ENCODE data around the gene MARCO.
"Not testable (repeated sequence)": the region's sequence is repeated elsewhere in the genome, so short reads cannot be mapped to it uniquely, and the experiment has no call there.

Gene MARCO

DNA sequence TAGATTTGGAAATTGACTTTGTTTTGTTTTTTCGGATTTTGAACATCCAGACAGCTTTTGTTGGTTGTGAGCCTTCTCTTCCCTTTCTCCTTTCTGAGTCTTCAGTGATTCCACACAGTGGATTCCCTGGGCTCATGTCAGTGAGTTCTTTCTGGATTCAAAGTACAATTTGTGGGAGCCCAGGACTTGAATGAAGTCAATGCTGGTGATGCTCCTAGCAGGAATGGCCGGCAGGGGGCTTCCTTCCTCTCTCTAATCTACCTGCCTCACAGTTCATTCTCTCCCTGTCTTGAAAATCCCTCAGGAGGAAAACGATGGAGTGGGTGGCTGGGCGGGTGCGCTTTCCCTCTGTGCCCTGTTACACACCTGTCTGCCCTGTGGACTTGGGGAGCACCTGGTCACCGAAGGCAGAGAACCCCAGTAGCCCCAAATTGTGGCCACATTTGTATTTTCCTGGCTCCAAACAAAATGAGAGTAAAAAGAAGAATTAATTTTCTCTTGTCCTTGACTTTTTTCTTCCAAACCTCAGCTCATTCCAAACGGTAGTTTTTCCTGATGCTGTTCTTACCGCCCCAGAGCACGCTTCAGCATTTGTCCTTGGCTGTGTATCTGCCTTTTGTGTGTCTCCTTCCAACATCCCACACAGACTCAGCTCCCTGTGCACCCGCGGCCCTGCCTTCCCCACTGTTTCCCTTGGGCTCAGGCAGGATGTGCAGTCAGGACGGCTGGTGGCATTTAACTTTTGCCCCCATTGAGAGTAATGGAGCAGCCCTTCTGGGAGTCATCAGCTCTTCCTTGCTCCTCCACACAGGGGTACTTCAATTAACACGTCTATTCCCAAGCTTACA lies 86.6 kb downstream of the MARCO start:
- no peak for DNase-seq (ENCODE audit: low read depth in 2 of 2, low spot score in 1 of 2)

DNA sequence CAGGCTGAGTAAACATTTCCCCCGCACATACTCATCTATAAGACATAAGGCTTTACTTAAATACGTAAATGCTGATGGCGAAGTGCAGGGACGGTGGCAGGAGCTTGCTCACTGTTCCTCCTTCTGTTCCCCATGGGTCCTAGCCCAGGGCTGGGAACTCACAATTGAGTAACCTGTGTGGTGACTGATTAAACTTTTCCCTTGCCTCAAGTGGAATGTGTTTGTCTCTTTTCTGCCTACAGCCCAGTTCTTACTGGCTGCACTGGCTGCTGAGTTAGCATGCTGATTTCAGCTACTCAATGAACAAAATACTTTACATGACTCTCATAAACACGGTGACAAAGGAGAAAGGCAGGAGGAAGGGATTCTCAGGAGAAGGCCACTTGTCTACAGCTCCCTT lies 87.3 kb downstream of the MARCO start:
- DNase-seq (ENCODE audit: low read depth in 2 of 2, low spot score in 1 of 2): no peak

DNA sequence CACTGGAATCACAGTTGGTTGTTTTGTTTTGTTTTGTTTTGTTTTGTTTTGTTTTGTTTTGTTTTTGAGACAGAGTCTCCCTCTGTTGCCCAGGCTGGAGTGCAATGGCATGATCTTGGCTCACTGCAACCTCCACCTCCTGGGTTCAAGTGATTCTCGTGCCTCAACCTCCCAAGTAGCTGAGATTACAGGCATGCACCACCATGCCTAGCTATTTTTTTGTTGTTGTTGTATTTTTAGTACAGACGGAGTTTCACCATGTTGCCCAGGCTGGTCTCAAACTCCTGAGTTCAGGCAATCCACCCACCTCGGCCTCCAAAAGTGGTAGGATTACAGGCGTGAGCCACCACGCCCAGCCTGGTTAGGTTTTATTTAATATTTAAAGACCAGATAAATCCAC lies 95.9 kb downstream of the MARCO start:
- DNase-seq (ENCODE audit: low read depth in 2 of 2, low spot score in 1 of 2): not testable (repeated sequence)

DNA sequence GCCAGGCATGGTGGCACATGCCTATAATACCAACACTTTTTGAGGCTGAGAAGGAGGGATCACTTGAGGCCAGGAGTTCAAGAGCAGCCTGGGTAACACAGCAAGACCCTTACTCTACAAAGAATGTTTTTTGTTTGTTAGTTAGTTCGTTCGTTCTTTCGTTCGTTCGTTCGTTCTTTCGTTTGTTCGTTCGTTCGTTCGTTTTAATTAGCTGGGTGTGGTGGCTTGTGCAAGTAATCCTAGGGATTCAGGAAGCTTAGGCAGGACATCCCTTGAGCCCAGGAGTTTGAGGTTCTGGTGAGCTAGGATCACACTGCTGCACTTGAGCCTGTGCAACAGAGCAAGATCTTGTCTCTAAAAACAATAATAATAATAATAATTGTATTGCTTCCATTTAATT lies 98.7 kb downstream of the MARCO start:
- no peak for DNase-seq (ENCODE audit: low read depth in 2 of 2, low spot score in 1 of 2)
